ENCODE measurements around the gene SMCO3.

GRCh38 chr12:14769466-14769968, 44.5 kb downstream of the SMCO3 start:
- TF ChIP-seq CTCF (conservative IDR thresholded peaks at IDR 0.05; ENCODE audit: low read length) = no peak
- TF ChIP-seq EZH2phosphoT487 (IDR thresholded peaks at IDR 0.05; ENCODE audit: borderline replicate concordance, low read depth, low read length) = no peak
